Sciatic nerve (tissue), 2 donors: ENCODE results near the gene RDH16. TPM values are rescaled to one million over a fixed set of nuclear protein-coding genes. Genes with fewer than 3 reads are reported as not detected.
"Not testable (repeated sequence)": the region's sequence is repeated elsewhere in the genome, so short reads cannot be mapped to it uniquely, and the experiment has no call there.

Experiments used
- ATAC-seq: fragments of 200-7000 bp; cut with Tn5 transposase; one replicate; pipeline ENCODE4 v1.9.1; 2020; ENCODE audit warnings: mild to moderate bottlenecking, moderate library complexity
- DNase-seq: peaks from one replicate; pipeline ENCODE4 v3.0.0-alpha.2; 2020; ENCODE audit warnings: low spot score
- intact Hi-C: fragments of 100-400 bp; cut with DNase I; formaldehyde crosslinking; loops from one replicate; pipeline ENCODE4 v1.14.2; 2022
- total RNA-seq: library from RNA; stranded (reverse); fragmentation: NEBNext Ultra II Directional; extraction: Animal tissue kit (Norgen Biotek cat#: 25700); gene quantifications from one replicate; pipeline ENCODE4 v1.2.1, GENCODE V29; 2021
- donor health status: DM: no; HTN: no; CAD: no.
- donor health status: DM: no; HTN: no; CAD: no.

RDH16 gene
- total RNA-seq, 1 donor from 2014 or later, result 1.4 TPM

DNA sequence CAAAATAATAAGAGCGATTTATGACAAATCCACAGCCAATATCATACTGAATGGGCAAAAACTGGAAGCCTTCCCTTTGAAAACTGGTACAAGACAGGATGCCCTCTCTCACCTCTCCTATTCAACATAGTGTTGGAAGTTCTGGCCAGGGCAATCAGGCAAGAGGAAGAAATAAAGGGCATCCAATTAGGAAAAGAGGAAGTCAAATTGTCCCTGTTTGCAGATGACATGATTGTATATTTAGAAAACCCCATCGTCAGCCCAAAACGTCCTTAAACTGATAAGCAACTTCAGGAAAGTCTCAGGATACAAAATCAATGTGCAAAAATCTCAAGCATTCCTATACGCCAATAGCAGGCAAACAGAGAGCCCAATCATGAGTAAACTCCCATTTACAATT lies 4.8 kb upstream of the RDH16 start:
- DNase-seq, intact Hi-C loops, ATAC-seq: not testable (repeated sequence)

DNA sequence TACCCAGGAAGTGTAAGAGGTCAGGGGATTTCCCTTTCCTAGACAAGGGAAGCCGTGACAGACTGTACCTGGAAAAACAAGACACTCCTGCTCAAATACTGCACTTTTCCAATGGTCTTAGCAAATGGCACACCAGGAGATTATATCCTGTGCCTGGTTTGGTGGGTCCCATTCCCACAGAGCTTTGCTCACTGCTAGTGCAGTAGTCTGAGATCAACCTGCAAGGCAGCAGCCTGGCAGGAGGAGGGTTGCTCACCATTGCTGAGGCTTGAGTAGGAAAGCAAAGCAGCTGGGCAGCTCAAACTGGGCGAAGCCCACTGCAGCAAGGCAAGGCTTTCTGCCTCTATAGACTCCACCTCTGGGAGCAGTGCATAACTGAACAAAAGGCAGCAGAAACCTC lies 1.0 kb upstream of the RDH16 start:
- intact Hi-C loops, result no loop called here
- ATAC-seq (no peak), DNase-seq (no peak)

DNA sequence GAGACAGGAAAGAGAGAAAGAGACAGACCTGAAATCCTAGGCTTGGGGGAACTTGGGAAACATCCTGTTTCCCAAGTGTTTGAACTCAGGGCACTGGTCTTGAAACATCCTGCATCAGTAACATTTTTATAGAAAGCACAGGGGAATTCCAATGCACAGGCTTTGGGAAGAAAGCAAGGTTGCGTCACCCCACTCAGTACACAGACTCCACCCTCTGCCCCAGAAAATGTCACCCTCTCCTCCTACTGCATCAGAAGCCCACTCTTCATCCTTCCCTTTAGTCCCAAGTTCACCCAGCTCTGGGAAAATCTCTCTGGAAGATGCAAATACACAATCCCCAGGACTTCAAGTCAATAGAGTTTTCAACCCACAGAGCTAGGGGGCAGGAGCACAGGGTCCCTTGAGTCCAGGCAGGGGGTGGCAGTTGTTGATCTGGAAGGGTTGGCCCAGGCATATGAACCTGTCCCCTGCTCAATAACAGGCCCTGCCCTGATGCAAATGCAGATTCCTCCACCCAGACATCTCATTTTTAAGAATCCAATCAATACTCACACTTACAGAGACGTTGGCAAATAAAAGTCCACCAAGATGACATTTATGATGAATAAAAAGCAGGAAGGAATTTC lies 1.7 kb downstream of the RDH16 start:
- DNase-seq (no peak), ATAC-seq (no peak)
- intact Hi-C loops, result no loop called here

DNA sequence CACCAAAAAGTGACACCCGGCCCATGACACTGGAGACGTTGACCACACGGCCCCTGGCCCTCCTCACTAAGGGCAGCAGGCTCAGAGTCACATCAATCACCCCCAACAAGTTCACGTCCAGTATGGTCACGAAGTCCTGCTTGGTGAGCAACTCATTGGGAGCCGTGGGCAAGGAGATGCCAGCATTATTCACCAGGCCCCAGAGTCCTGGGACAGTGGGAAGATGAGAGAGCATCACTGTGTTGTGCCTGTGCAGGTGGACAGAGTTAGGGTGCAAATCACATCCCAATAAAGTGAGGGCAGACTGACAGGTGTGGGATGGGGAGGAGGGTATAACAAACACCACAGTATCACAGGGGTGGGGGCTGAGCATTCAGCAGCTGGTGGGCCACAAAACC lies 2.5 kb downstream of the RDH16 start:
- intact Hi-C loops, result no loop called here
- no peak for DNase-seq
- no peak for ATAC-seq

DNA sequence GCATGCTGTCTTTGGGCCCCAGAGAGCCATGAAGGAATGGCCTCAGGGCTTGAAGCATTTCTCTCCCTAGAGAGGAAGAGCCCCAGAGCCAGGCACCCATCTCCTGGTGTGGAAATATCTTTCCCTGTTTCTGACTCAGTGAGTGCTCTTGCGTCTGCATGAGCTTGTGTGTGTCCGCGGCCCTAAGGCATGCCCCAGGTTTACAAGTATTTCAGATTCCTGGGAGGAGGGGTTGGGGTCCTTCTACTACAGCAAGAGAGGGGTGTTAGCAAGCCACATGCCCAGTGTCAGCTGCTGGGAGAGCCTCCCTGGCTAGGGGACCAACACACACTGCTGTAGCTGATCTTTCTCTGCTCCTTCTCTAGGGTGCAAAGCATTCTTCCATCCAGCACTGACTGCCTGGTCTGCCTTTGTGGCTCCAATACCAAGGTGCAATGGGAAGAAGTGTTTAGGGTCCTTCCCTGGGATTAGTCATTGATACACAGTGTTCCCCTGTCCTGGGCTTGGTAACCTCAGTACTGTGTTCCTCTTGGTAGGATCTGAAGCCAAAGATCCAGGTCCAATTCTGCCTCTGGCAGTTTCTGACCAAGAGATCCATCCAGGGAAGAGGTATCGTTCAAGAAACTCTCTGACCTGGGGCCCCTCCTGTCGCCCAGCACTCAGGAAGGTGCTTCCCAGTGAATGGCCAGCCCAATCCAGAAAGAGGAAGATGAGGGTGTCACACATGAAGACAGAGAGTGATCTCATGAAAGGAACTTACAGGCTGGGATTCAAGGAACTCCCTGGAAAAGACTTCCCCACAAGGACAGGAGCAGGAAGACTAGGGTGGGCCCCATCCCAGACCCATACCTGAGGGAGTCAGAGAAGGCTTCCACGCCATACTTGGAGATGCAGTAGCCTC lies 3.1 kb downstream of the RDH16 start:
- ATAC-seq (no peak), DNase-seq (no peak)
- intact Hi-C loops, result no loop called here

DNA sequence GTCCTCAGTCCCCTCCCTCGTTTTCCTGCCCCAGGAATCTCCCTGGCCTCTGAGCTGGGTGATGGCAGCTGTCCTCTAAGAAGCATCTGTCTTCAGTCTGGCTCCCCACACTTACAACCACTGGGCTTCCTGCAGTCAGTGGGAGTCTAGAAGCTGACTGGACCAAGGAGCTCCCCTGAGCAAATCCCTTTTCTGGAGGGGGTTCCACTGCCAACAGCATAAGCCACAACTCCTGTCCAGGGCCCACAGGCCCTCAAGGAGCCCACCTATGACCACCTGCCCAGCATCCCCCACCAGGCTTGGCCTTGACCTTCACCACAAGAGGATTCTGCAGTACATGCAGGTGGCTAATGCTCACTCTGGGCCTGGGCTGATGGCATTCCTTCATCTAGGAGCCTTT lies 4.1 kb downstream of the RDH16 start:
- intact Hi-C loops, result no loop called here
- no peak for ATAC-seq
- no peak for DNase-seq

DNA sequence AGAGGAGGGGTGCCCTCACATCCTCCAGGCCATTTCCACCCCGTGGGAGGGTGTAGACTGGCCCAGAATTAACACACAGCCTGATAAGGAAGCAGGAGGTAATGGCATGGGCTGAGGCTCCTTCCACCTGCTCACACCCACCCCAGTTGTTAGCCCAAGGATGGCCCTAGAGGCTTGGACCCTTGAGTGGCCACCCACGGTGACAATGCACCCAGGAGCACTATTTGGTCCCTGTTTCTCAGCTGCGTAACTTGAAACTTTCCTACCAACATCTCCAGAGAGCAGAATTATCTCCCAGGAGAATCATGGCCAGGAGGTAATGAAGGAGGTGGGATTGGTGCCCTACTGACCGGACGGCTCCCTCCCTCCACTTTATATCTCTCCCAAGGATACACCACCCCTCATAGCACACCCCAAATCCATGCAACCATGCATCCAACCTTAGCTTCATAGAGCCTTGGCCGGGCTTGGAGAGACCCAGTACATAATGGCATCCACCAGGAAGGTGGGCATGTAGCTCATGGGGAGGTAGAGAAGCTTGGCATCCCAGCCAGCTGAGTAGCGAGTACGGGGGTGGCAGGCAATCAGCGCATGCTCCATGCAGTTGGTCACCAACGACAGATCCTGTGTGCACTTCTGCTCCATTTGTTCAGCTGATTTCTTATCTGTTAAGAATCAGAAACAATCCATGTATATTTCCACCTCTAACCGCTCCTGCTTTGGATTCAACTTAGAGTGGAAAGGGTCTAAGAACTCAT lies 5.6 kb downstream of the RDH16 start:
- ATAC-seq (no peak), DNase-seq (no peak)
- intact Hi-C loops, result no loop called here

DNA sequence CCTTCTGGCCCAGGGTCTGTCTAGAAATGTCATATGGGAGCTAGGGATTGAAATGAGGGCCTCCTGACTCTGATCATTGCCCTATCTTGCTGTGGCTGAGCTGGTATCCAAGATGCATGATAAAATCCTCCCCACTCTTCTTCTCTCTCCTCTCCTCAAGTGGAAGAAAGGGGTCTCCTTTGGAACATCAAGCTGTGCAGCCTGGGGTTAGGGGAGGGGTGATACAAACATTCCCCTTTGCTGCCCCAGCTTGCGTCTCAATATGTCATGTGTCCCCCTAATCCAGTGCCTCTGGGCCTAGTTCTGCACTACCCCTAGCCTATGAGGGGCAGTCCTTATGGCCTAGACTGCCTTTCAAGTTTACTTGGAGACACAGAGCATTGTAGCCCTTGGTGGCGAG lies 8.5 kb downstream of the RDH16 start:
- intact Hi-C loops, result no loop called here
- no peak for ATAC-seq
- DNase-seq, result no peak

DNA sequence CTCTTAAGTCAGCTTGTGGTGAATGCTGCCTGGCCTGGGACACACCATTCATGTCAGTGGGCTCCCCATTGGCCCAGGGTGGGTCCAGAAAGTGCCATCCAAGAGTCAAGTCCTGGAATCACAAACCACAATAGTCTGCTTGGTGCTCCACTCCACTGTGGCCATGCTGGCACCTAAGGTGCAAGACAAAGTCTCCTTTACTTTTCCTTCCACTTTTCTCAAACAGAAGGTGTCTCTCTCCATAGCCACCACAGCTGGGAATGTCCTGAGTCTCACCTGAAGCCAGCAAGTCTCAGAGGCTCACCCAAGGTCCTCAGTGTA lies 9.0 kb downstream of the RDH16 start:
- ATAC-seq, result no peak
- DNase-seq, result no peak
- intact Hi-C loops, result no loop called here

DNA sequence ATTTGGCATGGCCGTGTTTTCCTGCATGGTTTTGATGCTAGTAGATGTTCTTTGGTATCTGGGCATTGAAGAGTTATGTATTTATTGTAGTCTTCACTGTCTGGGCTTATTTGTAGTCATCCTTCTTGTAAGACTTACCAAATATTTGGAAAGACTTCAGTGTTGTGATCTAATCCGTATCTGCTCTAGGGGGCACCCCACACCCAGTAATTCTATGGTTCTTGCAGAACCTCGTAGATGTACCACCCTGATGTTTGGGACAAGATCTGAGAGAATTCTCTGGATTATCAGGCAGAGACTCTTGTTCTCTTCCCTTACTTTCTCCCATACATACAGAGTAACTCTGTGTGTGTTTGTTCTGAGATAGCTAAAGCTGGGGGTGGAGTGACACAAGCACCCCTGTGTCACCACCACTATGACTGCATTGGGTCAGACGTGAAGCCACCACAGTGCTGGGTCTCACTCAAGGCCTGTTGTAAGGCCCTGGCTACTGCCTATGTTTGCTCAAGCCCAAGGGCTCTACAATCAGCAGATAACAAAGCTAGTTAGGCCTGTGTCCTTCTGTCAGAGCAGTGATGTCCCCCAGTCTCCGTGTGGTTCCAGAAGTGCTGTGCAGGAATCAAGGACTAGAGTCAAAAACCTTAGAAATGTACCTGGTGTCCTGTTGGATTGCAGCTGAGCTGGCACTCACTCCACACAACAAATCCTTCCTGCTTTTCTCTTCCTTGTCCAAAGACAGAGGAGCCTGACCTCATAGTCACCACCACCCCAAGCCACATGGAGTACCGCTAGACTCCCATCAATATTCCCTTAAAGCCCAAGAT lies 9.6 kb downstream of the RDH16 start:
- intact Hi-C loops, result no loop called here
- ATAC-seq (no peak), DNase-seq (no peak)

DNA sequence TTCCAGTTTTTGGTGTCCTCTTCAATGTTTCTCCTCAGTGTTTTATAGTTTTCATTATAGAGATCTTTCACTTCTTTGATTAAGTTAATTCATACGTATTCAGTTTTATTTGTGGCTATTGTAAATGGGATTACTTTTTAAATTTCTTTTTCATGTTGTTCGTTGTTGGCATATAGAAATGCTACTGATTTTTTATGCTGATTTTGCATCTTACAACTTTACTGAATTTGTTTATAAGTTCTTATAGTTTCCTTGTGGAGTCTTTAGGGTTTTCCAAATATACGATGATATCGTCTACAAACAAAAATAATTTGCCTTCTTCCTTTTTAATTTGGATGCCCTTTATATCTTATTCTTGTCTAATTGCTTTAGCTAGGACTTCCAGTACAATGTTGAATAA lies 13.5 kb downstream of the RDH16 start:
- ATAC-seq, result no peak
- intact Hi-C loops, result no loop called here

DNA sequence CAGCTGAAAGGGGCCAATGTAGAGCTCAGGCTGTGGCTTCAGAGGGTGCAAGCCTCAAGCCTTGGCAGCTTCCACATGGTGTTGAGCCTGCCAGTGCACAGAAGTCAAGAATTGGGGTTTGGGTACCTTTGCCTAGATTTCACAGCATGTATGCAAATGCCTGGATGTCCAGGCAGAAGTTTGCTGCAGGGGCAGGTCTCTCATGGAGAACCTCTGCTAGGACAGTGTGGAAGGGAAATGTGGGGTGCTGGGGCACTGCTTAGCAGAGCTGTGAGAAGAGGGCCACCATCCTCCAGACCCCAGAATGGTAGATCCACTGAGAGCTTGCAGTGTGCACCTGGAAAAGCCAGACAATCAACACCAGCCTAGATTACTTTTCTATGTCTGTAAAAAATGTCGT lies 14.0 kb downstream of the RDH16 start:
- DNase-seq, ATAC-seq, intact Hi-C loops: not testable (repeated sequence)

More for the DNA sequence above, 13.5 kb downstream of the RDH16 start:
- DNase-seq, result no peak

DNA sequence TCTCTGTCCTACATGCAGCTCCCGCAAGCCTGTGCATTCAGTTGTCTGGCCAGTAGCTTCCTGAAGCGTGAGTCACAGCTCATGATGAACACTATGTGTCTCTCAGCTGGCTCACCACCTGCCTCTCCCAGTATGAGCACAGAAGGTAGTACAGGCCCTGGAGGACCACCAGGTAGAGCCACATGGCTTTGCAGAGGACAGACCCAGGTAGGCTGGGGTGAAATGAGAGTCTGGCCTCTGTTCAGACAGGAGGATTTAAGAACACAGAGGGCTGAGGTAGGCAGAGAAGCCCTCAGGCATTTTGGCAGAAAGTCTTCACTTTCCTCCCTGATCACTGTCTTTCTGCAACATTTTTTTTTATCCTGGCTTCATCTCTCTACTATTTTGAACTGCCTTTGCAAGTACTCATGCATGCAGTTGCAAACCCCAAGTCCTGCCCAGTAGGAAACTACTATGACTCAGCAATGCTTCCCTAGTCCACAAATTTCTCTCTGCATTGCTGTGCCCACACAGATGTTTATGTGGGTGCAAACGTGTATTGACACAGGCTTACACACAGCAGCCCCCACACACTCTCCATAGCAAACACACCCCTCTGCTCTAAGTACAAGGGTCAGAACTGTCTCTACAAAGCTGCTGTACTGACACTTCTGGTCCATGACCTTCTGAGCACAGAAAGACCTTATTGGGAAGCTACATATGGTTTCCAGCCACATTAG lies 15.9 kb downstream of the RDH16 start:
- no peak for DNase-seq
- intact Hi-C loops, result no loop called here
- peak; percentile 51 for ATAC-seq

DNA sequence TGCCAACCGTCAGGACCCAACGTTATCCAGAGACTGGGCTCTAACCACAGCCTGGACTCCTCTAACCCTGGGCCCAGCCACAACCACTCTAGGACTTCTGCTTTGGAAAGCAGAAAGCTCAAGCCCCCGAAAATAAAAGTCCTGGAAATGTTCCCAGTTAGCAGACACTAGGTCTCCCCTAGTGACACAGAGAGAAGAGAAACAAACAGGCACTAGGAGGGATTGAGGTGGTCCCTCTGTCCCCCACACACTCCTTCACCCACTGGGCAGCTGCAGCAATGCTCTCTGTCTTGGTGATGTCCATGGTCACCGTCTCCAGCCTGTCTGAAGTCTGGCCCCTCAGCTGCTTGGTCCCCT lies 16.5 kb downstream of the RDH16 start:
- ATAC-seq, intact Hi-C loops, DNase-seq: not testable (repeated sequence)

DNA sequence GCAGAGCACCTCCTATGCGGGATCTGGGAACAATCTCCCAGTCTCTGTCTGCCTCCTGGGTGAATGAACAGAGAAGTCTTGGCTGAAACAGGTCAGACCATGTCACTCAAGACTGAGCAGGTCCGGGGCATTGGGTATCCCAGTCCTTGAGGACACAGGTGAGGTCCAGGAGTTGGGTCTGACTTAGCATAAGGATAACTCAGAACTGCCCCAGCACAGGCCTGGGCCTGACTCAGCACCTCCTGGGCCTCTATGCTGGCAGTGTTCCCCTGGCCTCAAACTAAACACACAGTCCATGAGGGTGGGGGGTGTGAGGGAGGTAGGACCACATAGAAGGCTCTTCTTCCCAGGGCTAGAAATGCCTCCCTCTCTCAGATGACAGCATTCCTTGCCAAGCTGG lies 21.7 kb downstream of the RDH16 start:
- no peak for ATAC-seq
- intact Hi-C loops, result no loop called here
- DNase-seq, result no peak

DNA sequence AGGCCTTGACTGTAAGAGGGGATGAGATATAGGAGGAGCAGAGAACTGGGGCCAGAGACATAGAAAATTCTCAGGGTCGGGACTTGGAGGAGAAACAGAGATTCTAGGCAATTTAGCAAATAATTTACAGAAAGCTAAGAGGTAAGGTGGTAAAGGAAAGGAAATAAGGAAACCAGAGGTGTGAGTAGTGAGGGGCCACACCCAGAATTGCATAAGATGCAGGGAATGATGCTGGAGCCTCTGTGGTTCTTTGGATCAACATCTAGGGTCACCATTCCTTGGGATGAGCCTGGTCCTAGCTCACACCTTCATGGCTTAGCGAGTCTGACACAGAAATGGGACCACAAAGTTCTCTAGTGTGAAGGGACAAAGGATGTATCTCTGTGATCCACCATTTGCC lies 22.3 kb downstream of the RDH16 start:
- DNase-seq (no peak), ATAC-seq (no peak)
- intact Hi-C loops, result no loop called here

DNA sequence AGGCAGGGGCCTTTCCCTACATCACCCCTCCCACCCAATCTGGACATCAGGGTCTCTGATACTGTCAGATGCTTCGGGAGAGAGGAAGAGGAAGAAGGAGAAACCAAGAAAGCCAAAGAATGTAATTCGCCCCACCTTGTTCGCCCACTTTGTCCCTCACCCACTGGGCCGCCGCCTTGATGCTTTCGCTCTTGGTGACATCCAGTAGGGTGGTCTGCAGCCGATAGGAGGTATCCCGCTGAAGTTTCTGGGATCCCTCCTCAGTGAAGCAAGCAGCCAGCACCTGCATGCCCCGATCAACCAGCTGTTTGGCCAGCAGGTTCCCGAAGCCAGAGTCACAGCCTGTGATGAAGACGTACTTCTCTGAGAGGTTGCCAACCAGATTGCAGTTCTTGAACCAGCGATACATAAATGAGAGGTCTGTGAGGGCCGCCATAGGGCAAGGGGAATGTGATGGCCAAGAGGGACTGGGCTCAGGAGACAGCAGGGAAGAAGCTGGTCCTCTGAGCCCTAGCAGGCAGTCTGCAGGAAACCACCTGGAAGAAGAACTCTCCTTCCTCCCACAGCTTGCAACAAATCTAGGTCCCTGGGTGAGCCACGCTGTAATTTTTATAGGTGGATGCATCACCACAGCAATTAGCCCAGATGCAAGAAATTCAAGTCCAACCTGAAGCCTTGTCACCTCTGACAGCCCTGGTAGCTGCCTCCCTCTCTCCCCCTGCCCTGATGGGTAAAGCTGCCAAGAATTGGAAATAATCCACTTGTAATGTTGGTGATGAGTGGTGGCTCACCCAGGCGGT lies 23.4 kb downstream of the RDH16 start, which contains the start of gene SDR9C7:
Gene SDR9C7 (minus strand): TSS at position 583 of the 800 bp plus-strand sequence. CDS start 147 bp downstream, at position 436.
- ATAC-seq (no peak), DNase-seq (no peak)
- intact Hi-C loops, result no loop called here

DNA sequence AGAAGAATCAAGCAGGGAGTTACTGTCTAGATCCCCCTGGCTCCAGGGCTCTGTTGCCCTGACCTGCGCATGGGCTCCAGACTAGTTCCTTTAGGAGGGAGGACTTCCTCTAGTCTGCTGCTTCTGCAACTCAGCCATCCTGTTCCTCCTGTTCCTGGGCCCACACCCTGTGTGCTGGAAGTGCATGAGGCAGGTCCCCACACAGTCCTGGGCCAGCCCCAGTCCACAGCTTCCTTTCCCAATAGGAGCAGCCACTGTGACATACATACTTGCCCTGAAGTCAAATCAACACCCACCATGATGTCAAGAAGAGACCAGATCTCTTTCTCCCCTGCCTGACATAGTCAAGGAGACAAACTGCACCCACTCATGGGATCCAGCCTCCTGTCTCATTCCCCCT lies 24.5 kb downstream of the RDH16 start:
- peak; percentile 26 for ATAC-seq
- intact Hi-C loops, result no loop called here
- no peak for DNase-seq
